HepG2 (cell line): ENCODE measurements around the gene LARP7. TPM values are rescaled to one million over a fixed set of nuclear protein-coding genes. Genes with fewer than 3 reads are reported as not detected.

Experiments used
- ATAC-seq: fragments of 200-7000 bp; cut with Tn5 transposase; 3 replicates; pipeline ENCODE4 v1.9.1; 2020; ENCODE audit warnings: mild to moderate bottlenecking, moderate library complexity
- BruUV-seq: library from RNA; stranded (reverse); fragments of 400-500 nt; replicated peaks from 2 replicates; lab custom pipeline; 2021; lab: Mats Ljungman, UMichigan
- CTCF ChIA-PET: fragments of 300-600 bp; formaldehyde crosslinking; extraction: SDS; loops from one replicate; lab custom pipeline; 2021; ENCODE audit warnings: low total read pairs, inconsistent platforms, low intra/inter-chr PET ratio; lab: Yijun Ruan, JAX
- POLR2A ChIA-PET: fragments of 350-600 bp; sonication (Branson Sonifier 250); formaldehyde crosslinking; loops from one replicate; lab custom pipeline; 2020; ENCODE audit warnings: antibody characterized with exemption, inconsistent platforms; lab: Yijun Ruan, JAX
- DNase-seq: peaks from one replicate; pipeline ENCODE4 v3.0.0-alpha.2; 2015; ENCODE audit warnings: low spot score
- FAIRE-seq: peaks from 3 replicates; lab custom pipeline; 2011; peaks lifted over from hg19 to GRCh38; lab: Jason Lieb, UNC
- H2AFZ ChIP-seq: one replicate; pipeline ENCODE4 v1.6.1; 2011; ENCODE audit warnings: low read length, inconsistent platforms
- H3K27ac ChIP-seq: fragments of 300-600 bp; 3 replicates; pipeline ENCODE4 v1.8.0; 2011; ENCODE audit warnings: mixed run types, mild to moderate bottlenecking, mixed read lengths, low read length, inconsistent platforms; ENCODE audit not compliant: insufficient read depth; ENCODE audit errors: extremely low read length
- H3K27me3 ChIP-seq, 2 experiments: fragments of 200-600 bp in 1 of 2; 2 replicates in 1 of 2; 3 replicates in 1 of 2; pipeline versions ENCODE4 v1.6.0 to v1.8.0; 2011; ENCODE audit warnings: low read length in 2 of 2, mild to moderate bottlenecking in 2 of 2, moderate library complexity in 2 of 2, inconsistent platforms in 1 of 2; ENCODE audit not compliant: insufficient read depth in 2 of 2, control insufficient read depth in 1 of 2
- H3K36me3 ChIP-seq, 2 experiments: fragments of 200-600 bp in 1 of 2; replicated peaks in 1 of 2; 2 replicates in 1 of 2; 3 replicates in 1 of 2; pipeline versions ENCODE4 v1.5.1 to v1.8.0; 2011; ENCODE audit warnings: low read length in 2 of 2, inconsistent platforms in 1 of 2; ENCODE audit not compliant: insufficient read depth in 2 of 2, control insufficient read depth in 1 of 2
- H3K4me1 ChIP-seq: 2 replicates; pipeline ENCODE4 v1.5.1; 2012; ENCODE audit warnings: low read length, inconsistent platforms; ENCODE audit not compliant: insufficient read depth
- H3K4me2 ChIP-seq: 2 replicates; pipeline ENCODE4 v1.6.0; 2011; ENCODE audit warnings: low read depth, low read length, inconsistent platforms
- H3K4me3 ChIP-seq, 3 experiments: fragments of 200-600 bp in 1 of 3; sonication (generic), shearing (Covaris generic) in 1 of 3; replicated peaks in 1 of 3; 2 replicates each; pipeline ENCODE4 v1.5.1; 2011 to 2016; ENCODE audit warnings: low read length in 3 of 3, inconsistent platforms in 2 of 3, low read depth in 2 of 3, mild to moderate bottlenecking in 2 of 3, control low read depth in 1 of 3, mixed read lengths in 1 of 3; ENCODE audit not compliant: insufficient read depth in 1 of 3
- H3K79me2 ChIP-seq: one replicate; pipeline ENCODE4 v1.6.1; 2011; ENCODE audit warnings: low read length, inconsistent platforms; ENCODE audit not compliant: insufficient read depth
- H3K9ac ChIP-seq: 2 replicates; pipeline ENCODE4 v1.6.0; 2011; ENCODE audit warnings: mild to moderate bottlenecking, low read depth, low read length, inconsistent platforms; ENCODE audit not compliant: insufficient read depth
- H3K9me3 ChIP-seq: 2 replicates; pipeline ENCODE4 v1.5.1; 2012; ENCODE audit warnings: mild to moderate bottlenecking, low read length
- H4K20me1 ChIP-seq: 2 replicates; pipeline ENCODE4 v1.6.0; 2011; ENCODE audit warnings: inconsistent platforms, mild to moderate bottlenecking, low read length, moderate library complexity; ENCODE audit not compliant: insufficient read depth
- ATF6 ChIP-seq: sonication (generic); formaldehyde crosslinking; conservative IDR thresholded peaks from 2 replicates; pipeline ENCODE4 v1.4.0; 2020; ENCODE audit warnings: missing genetic modification reagents
- DR1 ChIP-seq: sonication (generic); formaldehyde crosslinking; IDR thresholded peaks from 2 replicates; pipeline ENCODE4 v1.8.0; 2021; ENCODE audit warnings: mild to moderate bottlenecking, missing genetic modification reagents, inconsistent platforms
- DZIP1 ChIP-seq: sonication (generic); formaldehyde crosslinking; IDR thresholded peaks from 2 replicates; pipeline ENCODE4 v1.5.0; 2020; ENCODE audit warnings: mild to moderate bottlenecking, missing genetic modification reagents
- FOXO1 ChIP-seq: sonication (generic); formaldehyde crosslinking; IDR thresholded peaks from 2 replicates; pipeline ENCODE4 v1.4.0; 2020; ENCODE audit warnings: missing genetic modification reagents
- HNF4G ChIP-seq, 2 experiments: sonication (generic) in 1 of 2; formaldehyde crosslinking in 1 of 2; IDR thresholded peaks; 2 replicates each; pipeline versions ENCODE4 v1.4.0 to v1.6.1; 2011 to 2020; ENCODE audit warnings: borderline replicate concordance in 2 of 2, low read depth in 2 of 2, mild to moderate bottlenecking in 2 of 2, low read length in 1 of 2, missing genetic modification reagents in 1 of 2, moderate library complexity in 1 of 2
- NR2F1 ChIP-seq, 2 experiments: fragments of 450-650 bp in 1 of 2; formaldehyde crosslinking in 1 of 2; IDR thresholded peaks; 2 replicates each; pipeline versions ENCODE4 v1.5.0 to v1.6.1; 2016 to 2020; ENCODE audit warnings: mild to moderate bottlenecking in 1 of 2, missing compliant biosample characterization in 1 of 2, missing genetic modification reagents in 1 of 2, moderate library complexity in 1 of 2
- SMAD3 ChIP-seq: sonication (generic); formaldehyde crosslinking; IDR thresholded peaks from 2 replicates; pipeline ENCODE4 v1.4.0; 2020; ENCODE audit warnings: missing genetic modification reagents
- TFDP1 ChIP-seq: IDR thresholded peaks from 2 replicates; pipeline ENCODE4 v1.6.1; 2016; ENCODE audit warnings: missing compliant biosample characterization, missing genetic modification reagents, borderline replicate concordance
- TIGD3 ChIP-seq: sonication (generic); formaldehyde crosslinking; IDR thresholded peaks from 2 replicates; pipeline ENCODE4 v1.5.1; 2020; ENCODE audit warnings: mild to moderate bottlenecking, missing genetic modification reagents, borderline replicate concordance
- TOE1 ChIP-seq: sonication (generic); formaldehyde crosslinking; IDR thresholded peaks from 2 replicates; pipeline ENCODE4 v1.4.0; 2020; ENCODE audit warnings: mild to moderate bottlenecking, missing genetic modification reagents
- ZFAT ChIP-seq: sonication (generic); formaldehyde crosslinking; conservative IDR thresholded peaks from 2 replicates; pipeline ENCODE4 v1.8.1; 2023; ENCODE audit warnings: missing genetic modification reagents, inconsistent platforms
- ZNF572 ChIP-seq: sonication (generic); formaldehyde crosslinking; IDR thresholded peaks from 2 replicates; pipeline ENCODE4 v1.5.1; 2020; ENCODE audit warnings: mild to moderate bottlenecking, missing genetic modification reagents
- ZNF772 ChIP-seq: sonication (generic); formaldehyde crosslinking; IDR thresholded peaks from 2 replicates; pipeline ENCODE4 v1.5.0; 2020; ENCODE audit warnings: mild to moderate bottlenecking, missing genetic modification reagents
- WGBS: methylation state at CpG from one replicate; pipeline ENCODE4 v1.1.6; 2017; ENCODE audit warnings: low lambda C conversion rate; 5-methylcytosine and 5-hydroxymethylcytosine counted together
- in situ Hi-C: cut with HindIII; loops from 2 replicates; pipeline ENCODE4 v1.10.0; 2017; ENCODE audit warnings: low pct_unique_long_range_greater_than_20kb; ENCODE audit not compliant: extremely low pct_ligation_motif_present
- intact Hi-C: fragments of 100-400 bp; cut with micrococcal nuclease; formaldehyde crosslinking; loops from one replicate; pipeline ENCODE4 v1.10.0; 2022; ENCODE audit not compliant: unreplicated experiment
- polyA plus RNA-seq, 8 experiments: library from polyadenylated mRNA; depleted of rRNA in 3 of 8; stranded (reverse) in 7 of 8; unstranded in 1 of 8; fragments of >200 nt; fragmentation: Illumina TruSeq in 4 of 8; extraction: Trizol in 4 of 8; gene quantifications; 2 replicates each; pipeline versions ENCODE4 v1.2.1 to v1.2.3, GENCODE V29; 2011 to 2016; ENCODE audit warnings: low read depth in 4 of 8, missing spikeins in 1 of 8, mixed read lengths in 1 of 8; ENCODE audit not compliant: insufficient read depth in 1 of 8
- total RNA-seq, 5 experiments: library from RNA; depleted of rRNA; stranded (reverse); fragments of >200 nt; fragmentation: Illumina TruSeq; extraction: Trizol; gene quantifications; 2 replicates each; pipeline ENCODE4 v1.2.3, GENCODE V29; 2016; ENCODE audit warnings: low read depth in 1 of 5

The LARP7 gene
- total and polyA plus RNA-seq, 2 of the 13 experiments (the other 11 are each of a cell fraction or from before 2014, with no cell fraction given): 9.7 to 37.1 TPM

GRCh38 chr4:112626228-112626627, 10.7 kb upstream of the LARP7 start:
- WGBS: 93% methylated on average over 4 of the region's 4 CpGs
- CTCF ChIA-PET: no interaction called here

More at GRCh38 chr4:112626228-112626627, 10.7 kb upstream of the LARP7 start:
- TF ChIP-seq TOE1 (CRISPR knock-in tag): no peak
- TF ChIP-seq HNF4G (IDR thresholded peaks at IDR 0.05; ENCODE audit: borderline replicate concordance, low read depth, low read length): no peak
- no peak for TF ChIP-seq HNF4G (CRISPR knock-in tag; IDR thresholded peaks at IDR 0.05; ENCODE audit: borderline replicate concordance, low read depth)
- TF ChIP-seq TFDP1 (CRISPR knock-in tag): no peak
- TF ChIP-seq ATF6 (CRISPR knock-in tag): no peak
- TF ChIP-seq SMAD3: no peak
- no peak for TF ChIP-seq DZIP1
- no peak for TF ChIP-seq NR2F1 (CRISPR knock-in tag; IDR thresholded peaks at IDR 0.05)
- no peak for TF ChIP-seq DR1 (CRISPR knock-in tag)
- TF ChIP-seq ZNF572 (CRISPR knock-in tag): no peak
- no peak for TF ChIP-seq ZFAT (CRISPR knock-in tag)
- TF ChIP-seq ZNF772 (CRISPR knock-in tag): no peak
- no peak for TF ChIP-seq TIGD3 (CRISPR knock-in tag)
- no peak for TF ChIP-seq FOXO1
- ATAC-seq: no peak
- no peaks in the 10 kb centered on the region for H3K9me3 ChIP-seq
- no peak overlapping the region for H2AFZ ChIP-seq
- POLR2A ChIA-PET: no interaction called here
- no peaks in the 10 kb centered on the region for H4K20me1 ChIP-seq
- H3K9ac ChIP-seq: no peak overlapping the region
- FAIRE-seq: no peak
- 0 out of 5 replicates have a peak, but pooled peaks cover 0 to 3% of the 10 kb centered on the region in 2 experiments for H3K36me3 ChIP-seq
- H3K4me3 ChIP-seq: no peak overlapping the region
- intact Hi-C loops: no loop called here
- H3K27me3 ChIP-seq: no peaks in the 10 kb centered on the region
- no peak overlapping the region for H3K4me2 ChIP-seq
- BruUV-seq: no TSS peak
- H3K27ac ChIP-seq: no peak overlapping the region
- in situ Hi-C loops: no loop called here
- H3K4me1 ChIP-seq: no peaks in the 10 kb centered on the region
- DNase-seq: no peak
- no peaks in the 10 kb centered on the region for H3K79me2 ChIP-seq
